Measurements from ENCODE around the gene WNT4. TPM values are rescaled to one million over a fixed set of nuclear protein-coding genes. Genes with fewer than 3 reads are reported as not detected.

WNT4 gene
- total RNA-seq, 1 experiment from 2014 or later = 0.79 TPM

DNA sequence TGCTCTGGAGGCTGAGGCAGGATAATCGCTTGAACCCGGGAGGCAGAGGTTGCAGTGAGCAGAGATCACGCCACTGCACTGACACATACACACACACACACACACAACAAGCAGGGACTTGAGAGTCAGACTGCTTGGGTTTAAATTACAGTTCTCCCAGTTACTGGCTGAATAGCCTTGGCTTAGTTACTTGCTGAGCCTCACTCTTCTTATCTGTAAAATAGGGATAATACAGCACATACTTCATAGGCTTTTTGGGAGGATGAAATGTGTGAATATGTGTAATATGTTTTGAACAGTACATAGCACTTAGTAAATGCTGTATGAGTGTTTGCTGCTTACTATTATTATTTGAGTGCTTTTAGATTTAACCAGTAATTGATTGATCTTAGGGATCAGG lies 66.6 kb downstream of the WNT4 start:
- no peak overlapping the region for H3K4me3 Mint-ChIP-seq (ENCODE audit: unreplicated experiment)
- no TSS peak for BruUV-seq (replicated peaks)
- peak overlapping the region; percentile 4 for H3K27ac Mint-ChIP-seq (ENCODE audit: unreplicated experiment)
- Histone ChIP-seq H3K36me3 (ENCODE audit: control insufficient read depth, insufficient read depth, low read length) (peaks cover 1% of the 10 kb centered on the region), H3K9me3 (no peaks in the 10 kb centered on the region), H3K27me3 (replicated peaks; ENCODE audit: control insufficient read depth, insufficient read depth, low read length) (no peaks in the 10 kb centered on the region), H3K4me3 (ENCODE audit: low read depth, low read length) (no peak overlapping the region), H3K4me1 (peaks cover 5% of the 10 kb centered on the region; the same call in 1 of the 2 replicates)
- CTCF ChIA-PET = no interaction called here
- H3K4me1 Mint-ChIP-seq (ENCODE audit: low read depth, unreplicated experiment) = peaks cover 13% of the 10 kb centered on the region
- POLR2A ChIA-PET = no interaction called here
- H3K27me3 Mint-ChIP-seq (ENCODE audit: insufficient read depth, unreplicated experiment) = no peaks in the 10 kb centered on the region
- intact Hi-C loops (cut with micrococcal nuclease; ENCODE audit: unreplicated experiment) = no loop called here
- H3K36me3 Mint-ChIP-seq (ENCODE audit: insufficient read depth, unreplicated experiment) = peaks cover 68% of the 10 kb centered on the region
- TF ChIP-seq, protein P1, sequence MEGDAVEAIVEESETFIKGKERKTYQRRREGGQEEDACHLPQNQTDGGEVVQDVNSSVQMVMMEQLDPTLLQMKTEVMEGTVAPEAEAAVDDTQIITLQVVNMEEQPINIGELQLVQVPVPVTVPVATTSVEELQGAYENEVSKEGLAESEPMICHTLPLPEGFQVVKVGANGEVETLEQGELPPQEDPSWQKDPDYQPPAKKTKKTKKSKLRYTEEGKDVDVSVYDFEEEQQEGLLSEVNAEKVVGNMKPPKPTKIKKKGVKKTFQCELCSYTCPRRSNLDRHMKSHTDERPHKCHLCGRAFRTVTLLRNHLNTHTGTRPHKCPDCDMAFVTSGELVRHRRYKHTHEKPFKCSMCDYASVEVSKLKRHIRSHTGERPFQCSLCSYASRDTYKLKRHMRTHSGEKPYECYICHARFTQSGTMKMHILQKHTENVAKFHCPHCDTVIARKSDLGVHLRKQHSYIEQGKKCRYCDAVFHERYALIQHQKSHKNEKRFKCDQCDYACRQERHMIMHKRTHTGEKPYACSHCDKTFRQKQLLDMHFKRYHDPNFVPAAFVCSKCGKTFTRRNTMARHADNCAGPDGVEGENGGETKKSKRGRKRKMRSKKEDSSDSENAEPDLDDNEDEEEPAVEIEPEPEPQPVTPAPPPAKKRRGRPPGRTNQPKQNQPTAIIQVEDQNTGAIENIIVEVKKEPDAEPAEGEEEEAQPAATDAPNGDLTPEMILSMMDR (IDR thresholded peaks at IDR 0.05; ENCODE audit: insufficient read depth in 1 of 2, low read depth in 1 of 2, low read length in 1 of 2, severe bottlenecking in 1 of 2, unreplicated experiment in 1 of 2) = no peak
- DNase-seq = no peak
- no peaks in the 10 kb centered on the region for H3K9me3 Mint-ChIP-seq (ENCODE audit: unreplicated experiment)

DNA sequence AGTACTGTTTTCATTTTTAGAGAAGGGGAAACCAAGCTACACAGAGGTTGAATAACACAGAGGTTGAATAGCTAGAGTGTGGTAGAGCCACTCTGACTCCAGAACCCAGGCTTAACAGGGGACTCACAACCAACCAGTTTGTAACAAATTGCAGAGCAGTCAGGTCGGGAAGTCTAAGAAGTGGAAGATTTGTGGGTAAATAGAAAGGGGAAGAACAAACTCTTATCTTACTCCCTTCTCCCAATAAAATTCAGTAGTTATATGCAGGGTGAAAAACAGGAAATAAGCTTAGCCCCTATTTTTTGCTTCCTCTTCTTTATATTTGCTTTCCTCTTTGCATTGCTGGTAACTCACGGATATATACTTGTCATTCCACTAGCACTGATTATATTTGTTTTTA lies 67.2 kb downstream of the WNT4 start:
- H3K27ac Mint-ChIP-seq (ENCODE audit: unreplicated experiment) = peak overlapping the region; percentile 33

DNA sequence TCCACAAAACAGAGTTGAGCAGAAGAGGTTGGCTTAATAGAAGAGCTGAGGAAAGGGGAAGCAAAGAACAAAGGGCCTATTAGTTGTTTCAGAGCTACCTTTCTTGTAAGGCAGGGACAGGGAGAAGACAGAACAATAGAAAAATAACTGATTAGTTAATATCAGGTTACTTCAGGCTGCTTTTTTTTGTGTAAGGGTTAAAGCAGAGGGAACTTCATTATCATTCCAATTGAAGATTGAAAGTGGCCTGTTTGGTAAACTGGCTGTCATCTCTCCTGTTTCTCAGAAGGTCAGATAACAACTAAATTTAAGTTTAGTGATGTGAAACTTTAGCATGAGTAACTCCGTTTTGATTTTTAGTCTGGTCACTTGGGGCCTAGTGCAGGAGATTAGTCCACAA lies 68.1 kb downstream of the WNT4 start:
- no peaks in the 10 kb centered on the region for H3K9me3 Mint-ChIP-seq (ENCODE audit: unreplicated experiment)
- Histone ChIP-seq H3K27me3 (replicated peaks; ENCODE audit: control insufficient read depth, insufficient read depth, low read length) (no peaks in the 10 kb centered on the region), H3K4me3 (ENCODE audit: low read depth, low read length) (no peak overlapping the region), H3K36me3 (ENCODE audit: control insufficient read depth, insufficient read depth, low read length) (peaks cover 1% of the 10 kb centered on the region), H3K9me3 (no peaks in the 10 kb centered on the region), H3K4me1 (peaks cover 7% of the 10 kb centered on the region; the same call in 1 of the 2 replicates)
- ChIA-PET CTCF (no interaction called here), POLR2A (no interaction called here)
- no peak overlapping the region for H3K27ac Mint-ChIP-seq (ENCODE audit: unreplicated experiment)
- peaks cover 13% of the 10 kb centered on the region for H3K4me1 Mint-ChIP-seq (ENCODE audit: low read depth, unreplicated experiment)
- DNase-seq = no peak
- H3K36me3 Mint-ChIP-seq (ENCODE audit: insufficient read depth, unreplicated experiment) = peaks cover 66% of the 10 kb centered on the region
- TF ChIP-seq, protein P1 (IDR thresholded peaks at IDR 0.05; ENCODE audit: insufficient read depth in 1 of 2, low read depth in 1 of 2, low read length in 1 of 2, severe bottlenecking in 1 of 2, unreplicated experiment in 1 of 2) = no peak
- intact Hi-C loops (cut with micrococcal nuclease; ENCODE audit: unreplicated experiment) = no loop called here
- BruUV-seq (replicated peaks) = no TSS peak
- H3K4me3 Mint-ChIP-seq (ENCODE audit: unreplicated experiment) = no peak overlapping the region
- H3K27me3 Mint-ChIP-seq (ENCODE audit: insufficient read depth, unreplicated experiment) = no peaks in the 10 kb centered on the region

More for the DNA sequence above, 67.2 kb downstream of the WNT4 start:
- Histone ChIP-seq H3K4me1 (peaks cover 7% of the 10 kb centered on the region; the same call in 1 of the 2 replicates), H3K36me3 (ENCODE audit: control insufficient read depth, insufficient read depth, low read length) (peaks cover 1% of the 10 kb centered on the region), H3K27me3 (replicated peaks; ENCODE audit: control insufficient read depth, insufficient read depth, low read length) (no peaks in the 10 kb centered on the region), H3K4me3 (ENCODE audit: low read depth, low read length) (no peak overlapping the region), H3K9me3 (no peaks in the 10 kb centered on the region)
- BruUV-seq (replicated peaks) = no TSS peak
- Mint-ChIP-seq H3K9me3 (ENCODE audit: unreplicated experiment) (no peaks in the 10 kb centered on the region), H3K27me3 (ENCODE audit: insufficient read depth, unreplicated experiment) (no peaks in the 10 kb centered on the region), H3K4me3 (ENCODE audit: unreplicated experiment) (no peak overlapping the region), H3K36me3 (ENCODE audit: insufficient read depth, unreplicated experiment) (peaks cover 68% of the 10 kb centered on the region), H3K4me1 (ENCODE audit: low read depth, unreplicated experiment) (peaks cover 13% of the 10 kb centered on the region)
- intact Hi-C loops (cut with micrococcal nuclease; ENCODE audit: unreplicated experiment) = no loop called here
- ChIA-PET POLR2A (no interaction called here), CTCF (no interaction called here)
- DNase-seq = no peak
- TF ChIP-seq, protein P1 (IDR thresholded peaks at IDR 0.05; ENCODE audit: insufficient read depth in 1 of 2, low read depth in 1 of 2, low read length in 1 of 2, severe bottlenecking in 1 of 2, unreplicated experiment in 1 of 2) = no peak
